H9 (cell line): ENCODE results near the gene ZNF860. TPM values are rescaled to one million over a fixed set of nuclear protein-coding genes. Genes with fewer than 3 reads are reported as not detected.
A peak's percentile ranks its signal among the peaks of the same experiment; 100 is the strongest.

ENCODE experiments used
- DNase-seq: peaks from one replicate; pipeline ENCODE4 v3.0.0-alpha.2; 2017
- H2AFZ ChIP-seq: one replicate; pipeline ENCODE4 v1.6.1; 2013; ENCODE audit warnings: mild to moderate bottlenecking, low read length, control low read depth, moderate library complexity
- H2AK5ac ChIP-seq: 2 replicates; pipeline ENCODE4 v1.6.1; 2013; ENCODE audit warnings: low read length, control low read depth, mixed read lengths; ENCODE audit not compliant: insufficient read length
- H2BK120ac ChIP-seq: one replicate; pipeline ENCODE4 v1.6.1; 2013; ENCODE audit warnings: low read depth, mild to moderate bottlenecking, low read length, control low read depth, inconsistent platforms; ENCODE audit not compliant: poor library complexity, severe bottlenecking
- H2BK12ac ChIP-seq: 2 replicates; pipeline ENCODE4 v1.6.1; 2013; ENCODE audit warnings: low read length, control low read depth, mixed read lengths, low read depth; ENCODE audit not compliant: insufficient read length
- H2BK15ac ChIP-seq: 2 replicates; pipeline ENCODE4 v1.6.1; 2013; ENCODE audit warnings: low read depth, low read length, control low read depth
- H2BK20ac ChIP-seq: one replicate; pipeline ENCODE4 v1.6.1; 2013; ENCODE audit warnings: low read depth, mild to moderate bottlenecking, low read length, control low read depth, inconsistent platforms; ENCODE audit not compliant: poor library complexity, severe bottlenecking
- H2BK5ac ChIP-seq: 2 replicates; pipeline ENCODE4 v1.6.1; 2013; ENCODE audit warnings: low read length, control low read depth, mixed read lengths; ENCODE audit not compliant: insufficient read length
- H3K14ac ChIP-seq: 2 replicates; pipeline ENCODE4 v1.6.1; 2013; ENCODE audit warnings: low read length, control low read depth; ENCODE audit not compliant: insufficient read depth
- H3K18ac ChIP-seq: 2 replicates; pipeline ENCODE4 v1.6.1; 2013; ENCODE audit warnings: low read depth, mild to moderate bottlenecking, mixed read lengths, low read length, control low read depth; ENCODE audit not compliant: insufficient read length
- H3K23ac ChIP-seq: 2 replicates; pipeline ENCODE4 v1.6.1; 2013; ENCODE audit warnings: low read length, control low read depth, mixed read lengths, low read depth; ENCODE audit not compliant: insufficient read length
- H3K23me2 ChIP-seq: 2 replicates; pipeline ENCODE4 v1.6.1; 2013; ENCODE audit warnings: low read depth, mild to moderate bottlenecking, mixed read lengths, low read length, control low read depth; ENCODE audit not compliant: insufficient read length, poor library complexity, severe bottlenecking
- H3K27ac ChIP-seq: 2 replicates; pipeline ENCODE4 v1.5.1; 2013; ENCODE audit warnings: low read length, control low read depth, mixed read lengths, low read depth; ENCODE audit not compliant: insufficient read length
- H3K27me3 ChIP-seq: 2 replicates; pipeline ENCODE4 v1.6.1; 2013; ENCODE audit warnings: low read length, control low read depth, inconsistent platforms; ENCODE audit not compliant: insufficient read depth
- H3K4ac ChIP-seq: 2 replicates; pipeline ENCODE4 v1.6.1; 2013; ENCODE audit warnings: low read depth, mild to moderate bottlenecking, control low read depth, inconsistent platforms, low read length, moderate library complexity
- H3K4me1 ChIP-seq: 2 replicates; pipeline ENCODE4 v1.6.1; 2013; ENCODE audit warnings: low read length, control low read depth, inconsistent platforms; ENCODE audit not compliant: insufficient read depth
- H3K4me2 ChIP-seq: 2 replicates; pipeline ENCODE4 v1.6.1; 2013; ENCODE audit warnings: low read length, control low read depth, mixed read lengths; ENCODE audit not compliant: insufficient read length, insufficient read depth
- H3K56ac ChIP-seq: 2 replicates; pipeline ENCODE4 v1.6.1; 2013; ENCODE audit warnings: low read depth, mild to moderate bottlenecking, mixed read lengths, low read length, control low read depth; ENCODE audit not compliant: insufficient read length
- H3K79me1 ChIP-seq: 2 replicates; pipeline ENCODE4 v1.6.1; 2013; ENCODE audit warnings: low read depth, mild to moderate bottlenecking, moderate library complexity, low read length, control low read depth, inconsistent platforms; ENCODE audit not compliant: insufficient read depth, poor library complexity, severe bottlenecking
- H3K79me2 ChIP-seq: 2 replicates; pipeline ENCODE4 v1.6.1; 2013; ENCODE audit warnings: low read length, control low read depth, inconsistent platforms; ENCODE audit not compliant: insufficient read depth
- H3K9ac ChIP-seq: 2 replicates; pipeline ENCODE4 v1.6.1; 2013; ENCODE audit warnings: low read length, control low read depth, mixed read lengths; ENCODE audit not compliant: insufficient read length; ENCODE audit errors: extremely low read depth
- H3K9me3 ChIP-seq: one replicate; pipeline ENCODE4 v1.6.1; 2013; ENCODE audit warnings: low read depth, low read length, inconsistent platforms; ENCODE audit not compliant: control insufficient read depth
- H3T11ph ChIP-seq: one replicate; pipeline ENCODE4 v1.6.1; 2013; ENCODE audit warnings: mild to moderate bottlenecking, low read length, control low read depth, inconsistent platforms
- H4K20me1 ChIP-seq: one replicate; pipeline ENCODE4 v1.6.1; 2013; ENCODE audit not compliant: control insufficient read depth, insufficient read length, insufficient read depth
- H4K5ac ChIP-seq: 2 replicates; pipeline ENCODE4 v1.6.1; 2013; ENCODE audit warnings: low read depth, mild to moderate bottlenecking, mixed read lengths, low read length, control low read depth; ENCODE audit not compliant: insufficient read length
- H4K8ac ChIP-seq: replicated peaks from 2 replicates; pipeline ENCODE4 v1.6.1; 2013; ENCODE audit warnings: low read length, control low read depth, mixed read lengths, low read depth; ENCODE audit not compliant: insufficient read length
- H4K91ac ChIP-seq: 2 replicates; pipeline ENCODE4 v1.6.1; 2013; ENCODE audit warnings: low read depth, mild to moderate bottlenecking, moderate library complexity, mixed read lengths, low read length, control low read depth; ENCODE audit not compliant: insufficient read length
- H3K27ac Mint-ChIP-seq, 3 experiments: 2 replicates in 2 of 3; 3 replicates in 1 of 3; pipeline ENCODE4 v1.8.0; 2020 to 2021; ENCODE audit warnings: mixed read lengths in 3 of 3, mild to moderate bottlenecking in 1 of 3, moderate library complexity in 1 of 3
- H3K27me3 Mint-ChIP-seq: 2 replicates; pipeline ENCODE4 v1.8.0; 2021; ENCODE audit warnings: low read depth, mild to moderate bottlenecking, moderate library complexity, mixed read lengths
- H3K36me3 Mint-ChIP-seq, 3 experiments: 2 replicates in 2 of 3; 3 replicates in 1 of 3; pipeline ENCODE4 v1.8.0; 2020 to 2021; ENCODE audit warnings: low read depth in 3 of 3, mixed read lengths in 3 of 3; ENCODE audit not compliant: insufficient read depth in 1 of 3
- H3K4me1 Mint-ChIP-seq, 2 experiments: 2 replicates each; pipeline ENCODE4 v1.8.0; 2020; ENCODE audit warnings: mixed read lengths in 2 of 2
- H3K4me3 Mint-ChIP-seq, 2 experiments: 2 replicates in 1 of 2; 3 replicates in 1 of 2; pipeline ENCODE4 v1.8.0; 2020 to 2021; ENCODE audit warnings: mild to moderate bottlenecking in 2 of 2, mixed read lengths in 2 of 2, moderate library complexity in 1 of 2
- H3K9me3 Mint-ChIP-seq, 2 experiments: 2 replicates in 1 of 2; 3 replicates in 1 of 2; pipeline ENCODE4 v1.8.0; 2020; ENCODE audit warnings: mild to moderate bottlenecking in 2 of 2, mixed read lengths in 2 of 2, moderate library complexity in 1 of 2
- WGBS: extraction: QIAGEN DNeasy Blood & Tissue Kit; methylation state at CpG from one replicate; pipeline ENCODE4 v1.1.7; 2013; ENCODE audit warnings: missing lambda C conversion rate, low lambda C conversion rate, mixed read lengths; ENCODE audit not compliant: insufficient read length; ENCODE audit errors: extremely low coverage; 5-methylcytosine and 5-hydroxymethylcytosine counted together
- total RNA-seq: library from RNA; stranded (reverse); gene quantifications from 2 replicates; pipeline ENCODE4 v1.2.1, GENCODE V29; 2021
- TF ChIP-seq, protein P1 (sequence below): fragments of 200-600 bp; sonication (generic); conservative IDR thresholded peaks from 3 replicates; pipeline ENCODE4 v1.8.0; 2021; ENCODE audit warnings: antibody characterized with exemption, mild to moderate bottlenecking

Gene ZNF860
- total RNA-seq, 1 experiment from 2014 or later: 2.6 TPM

DNA sequence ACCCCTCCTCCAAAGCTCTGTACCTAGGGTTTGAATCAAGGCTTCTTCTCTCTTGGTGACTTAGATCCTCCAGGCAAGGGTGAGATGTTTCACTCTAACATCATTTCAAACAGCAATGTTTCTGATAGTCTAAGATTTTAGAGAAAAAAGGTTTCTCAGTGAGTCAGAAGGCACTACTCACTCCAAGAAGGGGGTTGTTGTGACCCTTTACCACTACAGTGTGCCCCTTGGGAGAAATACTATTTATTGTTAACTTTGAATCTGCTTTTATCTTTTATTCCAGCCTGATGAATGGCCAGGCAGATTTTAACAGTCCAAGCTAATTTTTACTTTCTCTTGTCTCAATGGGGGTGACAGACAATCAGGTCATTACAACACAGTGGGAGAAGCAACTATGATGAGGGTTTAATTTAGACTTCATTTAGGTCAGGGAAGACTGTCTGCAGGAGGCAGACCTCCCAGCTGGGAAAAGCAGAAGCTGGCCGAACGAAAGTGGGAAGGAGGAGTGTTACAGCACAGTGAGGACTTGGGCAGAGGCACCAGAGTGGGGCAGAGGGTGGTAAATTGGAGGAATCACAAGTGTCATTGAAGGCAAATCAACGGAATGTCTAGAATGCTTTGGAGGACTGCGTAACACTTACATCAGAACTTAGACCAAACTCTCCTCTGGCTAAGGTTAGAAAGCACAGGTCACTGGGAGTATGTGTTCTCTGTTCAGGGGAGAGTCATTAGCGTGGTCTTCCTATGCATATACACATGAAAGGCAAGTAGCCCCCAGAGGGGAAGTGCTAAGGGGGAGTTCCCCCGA lies 21.2 kb downstream of the ZNF860 start:
- H3K14ac ChIP-seq: no peak overlapping the region
- no peak overlapping the region for H3K9ac ChIP-seq
- no peak overlapping the region for H3T11ph ChIP-seq
- no peaks in the 10 kb centered on the region for H3K9me3 ChIP-seq
- H2BK15ac ChIP-seq: no peak overlapping the region
- Mint-ChIP-seq H3K36me3 (no peaks in the 10 kb centered on the region), H3K27ac (peak overlapping the region; percentile 6 to 78 (median 24); a peak in 3 of 7 replicates), H3K9me3 (no peaks in the 10 kb centered on the region), H3K4me1 (peaks cover 22 to 23% of the 10 kb centered on the region in 2 experiments), H3K27me3 (no peaks in the 10 kb centered on the region; the same call in 1 of the 2 replicates), H3K4me3 (peak overlapping the region in 1 of 2 experiments; percentile 4; a peak in 2 of 5 replicates)
- H3K79me1 ChIP-seq: no peaks in the 10 kb centered on the region
- no peak overlapping the region for H2AK5ac ChIP-seq
- no peak overlapping the region for H2BK120ac ChIP-seq
- H4K8ac ChIP-seq: no peak overlapping the region
- H4K20me1 ChIP-seq: no peaks in the 10 kb centered on the region
- no peak overlapping the region for H2AFZ ChIP-seq
- no peak overlapping the region for H3K27ac ChIP-seq
- no peak overlapping the region for H4K91ac ChIP-seq
- WGBS: no CpG with 5 or more reads among the region's 6 CpGs
- H3K56ac ChIP-seq: no peak overlapping the region
- H2BK20ac ChIP-seq: no peak overlapping the region
- no peak overlapping the region for H4K5ac ChIP-seq
- H3K4me1 ChIP-seq: peaks cover 3% of the 10 kb centered on the region; the same call in 1 of the 2 replicates
- no peaks in the 10 kb centered on the region for H3K79me2 ChIP-seq
- no peaks in the 10 kb centered on the region for H3K27me3 ChIP-seq
- no peaks in the 10 kb centered on the region for H3K23me2 ChIP-seq
- H2BK12ac ChIP-seq: no peak overlapping the region
- H3K18ac ChIP-seq: no peak overlapping the region
- H3K23ac ChIP-seq: no peak overlapping the region
- TF ChIP-seq, protein P1, sequence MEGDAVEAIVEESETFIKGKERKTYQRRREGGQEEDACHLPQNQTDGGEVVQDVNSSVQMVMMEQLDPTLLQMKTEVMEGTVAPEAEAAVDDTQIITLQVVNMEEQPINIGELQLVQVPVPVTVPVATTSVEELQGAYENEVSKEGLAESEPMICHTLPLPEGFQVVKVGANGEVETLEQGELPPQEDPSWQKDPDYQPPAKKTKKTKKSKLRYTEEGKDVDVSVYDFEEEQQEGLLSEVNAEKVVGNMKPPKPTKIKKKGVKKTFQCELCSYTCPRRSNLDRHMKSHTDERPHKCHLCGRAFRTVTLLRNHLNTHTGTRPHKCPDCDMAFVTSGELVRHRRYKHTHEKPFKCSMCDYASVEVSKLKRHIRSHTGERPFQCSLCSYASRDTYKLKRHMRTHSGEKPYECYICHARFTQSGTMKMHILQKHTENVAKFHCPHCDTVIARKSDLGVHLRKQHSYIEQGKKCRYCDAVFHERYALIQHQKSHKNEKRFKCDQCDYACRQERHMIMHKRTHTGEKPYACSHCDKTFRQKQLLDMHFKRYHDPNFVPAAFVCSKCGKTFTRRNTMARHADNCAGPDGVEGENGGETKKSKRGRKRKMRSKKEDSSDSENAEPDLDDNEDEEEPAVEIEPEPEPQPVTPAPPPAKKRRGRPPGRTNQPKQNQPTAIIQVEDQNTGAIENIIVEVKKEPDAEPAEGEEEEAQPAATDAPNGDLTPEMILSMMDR: no peak
- H3K4ac ChIP-seq: no peak overlapping the region
- no peak for DNase-seq
- H2BK5ac ChIP-seq: no peak overlapping the region
- no peak overlapping the region for H3K4me2 ChIP-seq
